Midbrain (tissue), 1 donor: Measurements from ENCODE around the gene OR2J3.
"Not testable (repeated sequence)": the region's sequence is repeated elsewhere in the genome, so short reads cannot be mapped to it uniquely, and the experiment has no call there.

ENCODE experiments used
- DNase-seq: peaks from one replicate; lab custom pipeline; 2025; lab: John Stamatoyannopoulos, UW

OR2J3 gene

GRCh38 chr6:29107758-29108157, at the start of gene OR2J3:
Gene OR2J3, plus strand, starts transcription at chr6:29108058. Its CDS starts 3,833 bp downstream, at chr6:29111891.
- no peak for DNase-seq

GRCh38 chr6:29071831-29072723, 35.8 kb upstream of the OR2J3 start:
- no peak for DNase-seq

GRCh38 chr6:29079203-29079602, 28.7 kb upstream of the OR2J3 start:
- DNase-seq = no peak

DNA sequence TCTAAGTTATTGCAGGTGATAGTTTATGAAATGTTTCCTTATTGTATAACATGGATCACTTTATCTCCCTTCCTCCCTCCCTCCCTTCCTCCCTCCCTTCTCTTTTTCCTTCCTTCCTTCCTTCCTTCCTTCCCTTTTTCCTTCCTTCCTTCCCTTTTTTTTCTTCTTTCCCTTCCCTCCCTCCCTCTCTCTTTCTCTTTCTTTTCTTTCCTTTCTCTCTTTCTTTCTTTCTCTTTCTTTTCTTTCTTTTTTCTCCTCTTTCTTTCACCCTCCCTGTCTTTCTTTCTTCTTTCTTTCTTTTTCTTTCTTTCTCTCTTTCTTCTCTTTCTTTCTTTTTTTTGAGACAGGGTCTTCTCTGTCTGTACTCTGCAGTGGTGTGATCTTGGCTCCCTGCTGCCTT, 26.5 kb upstream of the OR2J3 start:
- DNase-seq = no peak

- DNase-seq = no peak
Measured at GRCh38 chr6:29082457-29082856, 25.4 kb upstream of the OR2J3 start.

DNA sequence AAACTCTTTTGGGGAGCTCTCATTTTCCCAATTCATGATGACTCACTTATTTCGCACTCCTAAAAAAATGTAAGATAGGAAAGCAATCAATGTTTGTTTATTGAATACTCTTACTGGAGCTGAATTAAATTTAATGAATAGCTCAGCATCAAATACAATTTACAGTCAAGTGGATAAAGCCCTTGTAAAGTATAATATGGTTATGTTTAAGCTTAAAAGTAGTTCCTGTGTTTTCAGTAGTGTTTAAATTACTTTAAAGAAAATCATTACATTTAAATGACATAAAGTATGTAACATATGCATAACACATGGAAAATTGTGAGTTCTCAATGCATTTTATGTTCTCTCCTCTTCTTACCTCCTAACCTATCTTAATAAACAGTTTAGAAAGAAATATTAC, 20.6 kb upstream of the OR2J3 start, which contains the start of gene OR2B3:
TSS of gene OR2B3 (minus strand) at position 101 of the 400 bp plus-strand sequence. CDS start at position 36, 65 bp downstream.
- no peak for DNase-seq

DNA sequence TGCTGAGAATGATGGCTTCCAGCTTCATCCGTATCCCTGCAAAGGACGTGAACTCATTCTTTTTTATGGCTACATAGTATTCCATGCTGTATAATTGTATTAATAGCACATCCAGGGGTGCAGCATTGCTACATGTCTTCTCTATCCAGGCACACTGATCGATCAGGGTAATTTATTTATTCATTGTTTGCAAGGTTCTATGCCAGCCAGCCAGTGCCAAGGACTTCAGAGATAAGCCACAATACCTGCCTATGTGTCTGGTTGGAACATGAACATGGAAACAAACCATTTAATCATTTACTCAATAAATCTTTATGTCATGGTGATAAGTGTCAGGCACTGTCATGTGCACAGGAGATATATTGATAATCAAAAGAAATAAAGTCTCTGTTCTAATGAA, 14.9 kb upstream of the OR2J3 start:
- no peak for DNase-seq

GRCh38 chr6:29097803-29098202, 10.1 kb upstream of the OR2J3 start:
- no peak for DNase-seq

DNA sequence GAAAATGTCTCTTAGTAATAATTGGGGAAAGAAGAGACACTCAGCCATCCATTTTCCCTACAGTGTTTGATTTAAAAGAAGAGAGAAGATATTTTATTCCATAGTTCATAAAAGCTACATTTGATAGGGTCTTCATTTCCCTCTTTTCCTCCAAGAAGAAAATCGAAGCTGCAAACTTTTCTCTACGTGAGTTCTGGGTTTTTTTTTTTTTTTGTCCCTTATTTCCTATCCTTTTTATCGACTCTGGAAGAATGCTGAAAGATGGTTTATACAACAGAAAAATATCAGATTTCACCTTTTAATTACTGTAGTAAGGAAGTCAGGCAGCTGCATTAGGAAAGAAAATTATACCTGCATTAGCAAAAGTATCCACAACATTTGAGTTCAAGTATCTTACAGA, 8.7 kb upstream of the OR2J3 start, which contains the start of gene OR2J1:
TSS of gene OR2J1 (plus strand) at position 301 of the 400 bp plus-strand sequence. CDS start 1,453 bp downstream, outside the sequence.
- no peak for DNase-seq

DNA sequence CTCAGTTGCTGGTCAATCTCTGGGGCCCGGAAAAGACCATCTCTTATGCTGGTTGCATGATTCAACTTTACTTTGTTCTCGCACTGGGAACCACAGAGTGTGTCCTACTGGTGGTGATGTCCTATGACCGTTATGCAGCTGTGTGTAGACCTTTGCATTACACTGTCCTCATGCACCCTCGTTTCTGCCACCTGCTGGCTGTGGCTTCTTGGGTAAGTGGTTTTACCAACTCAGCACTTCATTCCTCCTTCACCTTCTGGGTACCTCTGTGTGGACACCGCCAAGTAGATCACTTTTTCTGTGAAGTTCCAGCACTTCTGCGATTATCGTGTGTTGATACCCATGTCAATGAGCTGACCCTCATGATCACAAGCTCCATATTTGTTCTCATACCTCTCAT, 4.3 kb downstream of the OR2J3 start:
- DNase-seq = no peak

- DNase-seq = not testable (repeated sequence)
Measured at GRCh38 chr6:29114964-29115363, 7.1 kb downstream of the OR2J3 start.

DNA sequence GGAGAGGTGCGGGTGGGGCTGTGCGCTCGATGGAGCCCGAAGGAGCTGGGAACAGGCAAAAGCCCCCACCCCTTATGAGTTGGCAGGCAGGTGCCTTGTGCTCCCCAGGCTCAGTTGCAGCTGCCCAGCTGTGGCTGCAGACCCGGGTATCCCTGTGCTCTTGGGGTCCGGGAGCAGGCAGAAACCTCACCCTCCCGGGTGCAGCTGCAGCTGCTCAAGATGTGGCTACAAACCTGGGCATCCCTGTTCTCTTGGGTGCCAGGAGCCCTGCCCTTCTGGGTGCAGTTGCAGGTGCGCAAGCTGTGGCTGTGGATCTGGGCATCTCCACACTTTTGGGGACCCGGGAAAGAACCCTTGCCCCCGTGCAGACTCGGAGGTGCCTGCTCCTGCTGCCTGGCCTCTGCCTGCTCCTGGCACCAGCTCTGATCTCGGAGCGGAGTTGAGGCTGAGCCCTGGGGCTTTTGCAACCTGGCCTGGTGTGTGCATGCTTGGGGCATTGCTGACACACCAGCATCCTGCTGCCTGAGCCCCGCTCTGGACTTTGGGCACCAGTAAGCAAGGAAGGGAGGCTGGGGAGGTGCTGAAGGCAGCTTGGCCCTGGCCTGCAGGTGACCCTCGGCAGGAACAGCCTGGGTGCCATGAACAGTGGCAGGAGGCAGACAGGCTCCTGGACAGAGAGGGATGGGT, 21.6 kb downstream of the OR2J3 start:
- DNase-seq = no peak

DNA sequence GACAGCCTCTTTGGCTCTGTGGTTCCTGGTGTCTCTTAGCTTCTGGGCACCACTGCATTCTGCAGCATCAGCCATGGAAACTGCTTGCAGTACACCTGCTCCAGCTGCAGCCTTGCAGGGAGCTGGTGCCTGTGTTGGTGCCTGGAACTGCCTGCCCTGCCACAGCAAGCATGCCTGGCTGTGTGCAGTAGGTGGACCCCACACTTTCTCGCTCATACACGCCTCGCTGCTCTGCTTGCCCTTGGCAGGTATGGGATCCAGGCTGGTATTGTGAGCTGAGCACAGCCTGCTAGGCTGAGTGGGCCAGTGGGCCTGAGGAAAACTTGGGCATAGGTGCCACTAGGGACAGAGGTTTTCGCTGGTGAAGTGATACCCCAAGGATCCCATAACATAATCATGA, 22.8 kb downstream of the OR2J3 start:
- DNase-seq = no peak

- no peak for DNase-seq
Measured at GRCh38 chr6:29131691-29132090, 23.8 kb downstream of the OR2J3 start.

- no peak for DNase-seq
Measured at GRCh38 chr6:29137724-29138123, 29.9 kb downstream of the OR2J3 start.

DNA sequence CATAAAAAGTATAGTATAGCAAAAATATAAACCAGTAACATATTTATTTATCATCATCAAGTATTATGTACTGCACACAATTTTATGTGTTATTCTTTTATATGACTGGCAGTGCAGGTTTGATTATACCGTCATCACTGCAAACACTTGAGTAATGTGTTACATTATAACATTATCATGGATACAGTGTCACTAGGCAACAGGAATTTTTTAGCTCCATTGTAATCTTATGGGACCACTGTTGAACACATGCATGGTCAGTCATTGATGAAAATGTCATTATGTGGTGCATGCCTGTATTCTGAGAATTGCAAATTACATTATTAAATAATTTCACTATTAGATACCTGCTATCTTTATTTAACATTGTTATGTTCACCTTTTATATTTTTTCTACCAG, 33.7 kb downstream of the OR2J3 start:
- no peak for DNase-seq

DNA sequence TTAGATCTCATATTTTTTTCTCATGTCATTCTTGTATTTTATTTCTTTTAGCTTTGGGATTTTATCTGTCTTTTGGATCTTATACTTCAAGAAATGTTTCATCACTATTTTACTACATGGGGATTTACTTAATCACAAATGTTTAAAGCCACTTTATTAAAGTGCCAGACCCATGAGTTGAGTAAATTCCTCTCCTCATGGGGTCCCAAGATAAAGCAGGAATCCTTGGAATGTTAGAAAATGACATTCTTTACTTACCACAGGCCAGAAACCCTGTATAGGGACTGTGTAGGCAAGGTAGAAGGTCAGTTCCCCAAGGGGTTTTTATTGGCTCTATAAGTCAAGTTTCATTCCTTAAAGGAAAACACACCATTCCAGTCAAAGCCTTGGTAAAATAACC, 34.5 kb downstream of the OR2J3 start:
- no peak for DNase-seq

GRCh38 chr6:29146179-29146578, 38.3 kb downstream of the OR2J3 start:
- DNase-seq = no peak

DNA sequence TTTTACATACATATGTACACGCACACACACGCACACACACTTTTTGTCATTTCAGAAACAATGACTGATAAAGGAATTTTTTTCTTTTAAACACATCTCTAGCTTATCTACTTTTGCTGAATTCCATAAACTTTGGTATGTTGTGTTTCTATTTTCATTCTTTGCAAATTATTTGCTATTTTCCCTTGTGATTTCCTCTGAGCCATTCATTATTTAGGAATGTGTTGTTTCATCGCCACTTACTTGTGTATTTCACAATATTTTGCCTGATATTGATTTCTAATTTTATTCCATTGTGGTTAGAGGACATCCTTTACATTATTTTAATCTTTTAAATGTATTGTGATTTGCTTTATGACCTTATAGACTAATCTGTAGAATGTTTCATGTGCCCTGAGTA, 39.2 kb downstream of the OR2J3 start:
- no peak for DNase-seq

DNA sequence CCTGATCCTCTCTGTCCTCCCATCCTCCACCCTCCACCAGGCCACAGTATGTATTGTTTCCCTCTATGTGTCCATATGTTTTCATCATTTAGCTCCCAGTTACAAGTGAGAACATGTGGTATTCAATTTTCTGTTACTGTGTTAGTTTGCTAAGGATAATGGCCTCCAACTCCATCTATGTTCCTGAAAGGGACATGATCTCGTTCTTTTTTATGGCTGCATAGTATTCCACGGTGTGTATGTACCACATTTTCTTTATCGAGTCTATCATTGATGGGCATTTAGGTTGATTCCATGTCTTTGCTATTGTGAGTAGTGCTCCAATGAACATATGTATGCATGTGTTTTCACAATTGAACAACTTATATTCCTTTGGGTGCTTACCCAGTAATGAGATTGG, 41.6 kb downstream of the OR2J3 start:
- DNase-seq = not testable (repeated sequence)

GRCh38 chr6:29153083-29153482, 45.2 kb downstream of the OR2J3 start:
- DNase-seq = no peak

DNA sequence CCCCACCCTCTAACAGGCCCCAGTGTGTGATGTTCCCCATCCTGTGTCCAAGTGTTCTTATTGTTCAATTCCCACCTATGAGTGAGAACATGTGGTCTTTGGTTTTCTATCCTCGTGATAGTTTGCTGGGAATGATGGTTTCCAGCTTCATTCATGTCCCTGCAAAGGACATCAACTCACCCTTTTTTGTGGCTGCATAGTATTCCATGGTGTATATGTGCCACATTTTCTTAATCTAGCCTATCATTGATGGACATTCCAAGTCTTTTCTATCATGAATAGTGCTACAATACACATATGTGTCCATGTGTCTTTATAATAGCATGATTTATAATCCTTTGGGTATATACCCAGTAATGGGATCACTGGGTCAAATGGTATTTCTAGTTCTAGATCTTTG, 47.3 kb downstream of the OR2J3 start:
- DNase-seq = not testable (repeated sequence)

DNA sequence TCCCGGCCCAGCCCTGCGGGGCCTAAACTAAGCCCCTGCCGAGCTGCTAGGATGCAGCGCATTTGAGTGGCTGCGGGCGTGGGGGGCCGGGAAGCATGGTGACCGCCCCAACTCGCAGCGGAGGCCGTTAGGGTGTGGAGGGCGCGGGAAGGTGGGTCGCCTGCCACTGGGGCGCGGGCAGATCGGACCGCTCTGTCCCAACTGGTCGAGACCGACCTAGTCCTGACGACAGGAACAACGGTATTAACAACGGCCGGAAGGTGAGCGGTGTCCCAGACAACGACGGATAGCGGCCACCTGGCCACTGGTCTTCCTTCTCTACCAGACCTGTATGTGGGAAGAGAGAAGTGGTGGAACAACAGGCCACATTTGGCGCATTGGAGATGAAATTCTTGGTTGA, 52.1 kb downstream of the OR2J3 start:
- not testable (repeated sequence) for DNase-seq
